ENCODE results near the gene LILRB3.
"Not testable (repeated sequence)": the region's sequence is repeated elsewhere in the genome, so short reads cannot be mapped to it uniquely, and the experiment has no call there.

The LILRB3 gene

DNA sequence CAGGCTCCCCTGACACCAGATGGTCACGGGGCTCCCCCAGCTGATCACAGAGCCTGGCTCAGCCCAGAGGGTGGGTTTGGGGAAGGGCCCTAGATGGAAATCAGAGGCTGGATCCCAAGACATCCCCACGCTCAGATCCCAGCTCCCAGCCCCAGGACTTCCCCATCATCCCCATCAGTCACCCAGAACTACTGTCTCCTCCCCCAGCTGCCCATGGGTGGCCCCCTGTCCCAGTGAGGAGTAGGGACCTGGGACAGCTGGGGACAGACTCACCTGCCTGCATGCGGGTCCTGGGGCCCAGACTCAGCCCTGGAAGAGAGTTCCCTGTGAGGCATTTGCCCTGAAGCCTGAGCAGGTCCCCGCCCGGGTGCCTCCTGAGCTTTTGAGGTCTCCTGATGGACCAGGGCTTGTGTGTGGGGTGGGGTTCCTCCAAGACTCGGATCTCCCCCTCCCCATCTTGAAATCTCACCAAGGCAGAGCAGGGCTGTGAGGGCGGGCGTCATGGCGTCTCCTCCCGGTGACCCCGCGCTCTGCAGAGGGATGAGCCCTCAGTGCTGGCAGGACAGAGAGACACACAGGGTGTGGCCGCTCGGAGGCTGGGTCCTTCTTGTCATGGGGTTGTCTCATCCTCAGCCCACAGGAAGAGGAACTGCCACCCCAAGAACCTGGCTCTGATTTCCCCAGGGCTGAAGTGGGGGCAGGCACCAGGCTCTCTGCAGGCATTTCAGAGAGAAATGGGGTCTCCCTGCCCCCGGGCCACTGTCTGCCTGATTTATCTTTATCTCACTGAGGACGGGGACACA lies at the start of gene LILRB3:
Gene LILRB3 (minus strand): TSS at position 534 of the 803 bp plus-strand sequence. CDS start 31 bp downstream, at position 503.
- DNase-seq = peak in 2 of 58 donors; percentile 6 to 12

DNA sequence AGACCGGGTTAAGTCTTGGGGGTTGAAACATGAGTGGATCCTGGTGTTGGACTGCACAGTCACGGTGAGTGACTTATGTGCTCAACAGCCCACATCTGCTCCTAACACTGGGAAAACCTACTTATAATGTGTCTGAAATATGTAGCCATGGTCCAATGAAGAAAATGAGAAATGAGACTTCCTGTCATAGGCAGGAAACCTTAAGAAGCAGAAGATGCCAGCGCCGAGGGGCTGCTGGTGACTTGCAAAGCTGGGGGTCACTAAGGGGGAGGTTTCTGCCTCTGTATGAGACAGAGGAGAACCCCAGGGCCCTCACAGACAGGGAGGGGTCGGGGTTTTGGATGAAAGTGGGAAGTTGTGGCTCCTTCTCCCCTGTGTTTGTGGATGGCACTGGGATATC lies 49.4 kb upstream of the LILRB3 start:
- not testable (repeated sequence) for DNase-seq

DNA sequence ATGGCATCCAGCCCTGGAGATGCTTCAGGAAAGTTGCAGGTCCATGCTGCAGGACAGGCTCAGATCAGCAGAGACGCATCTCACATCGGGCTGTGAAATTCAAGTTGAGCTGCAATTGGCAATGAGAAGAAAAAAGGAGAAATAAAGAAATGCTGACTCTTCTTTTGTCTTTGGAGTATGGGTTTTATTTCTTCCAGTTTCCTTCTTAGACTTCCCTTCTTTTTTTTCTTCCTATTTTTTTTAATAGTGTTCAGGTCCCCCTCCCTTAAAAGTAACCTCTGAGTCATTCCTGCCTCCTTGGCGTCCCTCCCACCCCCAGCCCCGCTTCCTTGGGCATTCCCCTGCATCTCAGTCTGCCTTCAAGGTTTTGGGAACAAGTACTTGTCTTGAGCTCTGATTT lies 48.8 kb upstream of the LILRB3 start:
- not testable (repeated sequence) for DNase-seq

DNA sequence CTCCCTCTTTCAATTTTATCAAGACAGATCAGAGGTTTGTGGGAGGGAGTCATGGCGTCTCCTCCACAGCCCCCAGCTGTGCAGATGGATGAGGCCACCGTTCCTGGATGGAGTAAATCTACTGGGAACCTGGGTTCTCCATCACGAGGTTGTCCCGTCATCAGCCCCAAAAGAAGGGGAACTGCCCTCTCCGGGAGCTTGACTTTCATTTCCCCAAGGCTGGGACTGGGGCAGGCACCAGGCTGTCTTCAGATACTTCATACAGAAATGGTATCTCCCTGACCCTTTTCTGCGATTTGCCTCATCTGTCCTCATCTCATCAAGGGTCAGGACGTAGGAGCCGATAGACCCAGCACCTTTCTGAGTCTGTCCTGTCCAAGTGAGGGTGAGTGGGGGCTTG lies 48.3 kb upstream of the LILRB3 start:
- peak in 13 of 58 donors; percentile 1 to 35 (median 9) for DNase-seq

DNA sequence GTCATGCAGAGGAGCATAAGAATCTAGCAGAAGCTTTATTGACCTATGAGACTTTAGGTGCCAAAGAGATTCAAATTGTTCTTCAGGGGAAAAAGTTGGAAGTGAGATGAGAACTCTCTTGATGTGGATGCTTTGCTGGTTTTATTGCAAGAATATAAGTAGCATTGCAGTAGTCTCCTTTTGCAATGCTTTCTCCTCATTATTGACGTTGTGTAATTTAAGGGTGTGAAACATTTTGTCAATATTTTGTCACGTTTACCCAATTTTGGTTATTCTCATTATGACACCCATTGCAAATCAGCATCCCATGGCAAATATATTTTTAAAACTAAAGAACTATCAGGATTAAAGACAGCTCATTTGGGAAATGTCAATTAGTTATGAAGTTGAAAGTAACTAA lies 46.1 kb upstream of the LILRB3 start:
- no peak for DNase-seq

DNA sequence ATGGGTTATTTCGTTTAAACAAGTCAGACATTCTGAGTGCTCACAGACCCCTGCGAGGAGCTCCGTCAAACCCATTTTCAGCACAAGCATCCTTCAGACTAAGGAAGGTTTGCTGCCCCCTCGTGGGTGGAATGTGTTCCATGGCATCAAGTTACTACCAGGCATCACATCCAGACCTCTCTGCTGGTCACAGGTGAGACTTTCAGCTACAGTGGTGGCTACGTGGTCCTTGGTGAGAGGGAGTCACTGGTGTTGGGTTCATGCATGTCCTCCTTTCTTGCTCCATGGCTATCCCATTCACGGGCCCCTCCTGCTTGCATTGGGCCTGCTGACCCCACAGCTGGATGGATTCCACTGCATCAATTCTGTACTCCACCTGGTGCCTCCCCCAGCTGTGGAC lies 43.3 kb upstream of the LILRB3 start:
- DNase-seq = peak in 28 of 58 donors; percentile 1 to 71 (median 14)

DNA sequence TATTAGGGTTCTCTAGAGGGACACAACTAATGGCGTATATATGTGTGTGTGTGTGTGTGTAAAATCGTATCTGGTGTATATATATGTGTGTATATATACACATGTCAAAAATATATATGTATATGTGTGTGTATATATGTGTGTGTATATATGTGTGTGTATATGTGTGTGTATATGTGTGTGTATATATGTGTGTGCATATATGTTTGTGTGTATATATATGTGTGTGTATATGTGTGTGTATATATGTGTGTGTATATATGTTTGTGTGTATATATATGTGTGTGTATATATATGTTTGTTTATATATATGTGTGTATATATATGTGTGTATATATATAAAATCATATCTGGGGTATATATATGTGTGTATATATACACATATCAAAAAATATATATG lies 39.7 kb upstream of the LILRB3 start:
- no peak for DNase-seq

DNA sequence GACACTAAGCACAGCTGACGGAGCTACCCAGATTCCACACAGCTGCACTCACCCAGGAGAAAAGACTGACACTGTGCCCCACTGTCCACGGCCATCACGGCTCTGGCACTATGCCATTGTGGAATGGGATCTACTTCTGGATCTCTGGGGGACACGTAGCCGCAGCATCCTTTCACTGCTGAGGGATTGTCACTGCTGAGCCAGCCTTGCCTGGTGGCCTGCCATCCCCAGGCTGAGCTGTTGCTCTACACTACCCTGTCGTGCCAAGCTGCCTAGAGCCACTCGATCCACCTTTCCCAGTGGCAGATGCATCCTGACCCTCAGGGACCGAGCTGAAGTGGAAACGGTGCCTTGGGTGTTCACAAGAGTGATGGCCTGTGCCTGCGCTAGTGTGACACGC lies 39.3 kb upstream of the LILRB3 start:
- DNase-seq = no peak

DNA sequence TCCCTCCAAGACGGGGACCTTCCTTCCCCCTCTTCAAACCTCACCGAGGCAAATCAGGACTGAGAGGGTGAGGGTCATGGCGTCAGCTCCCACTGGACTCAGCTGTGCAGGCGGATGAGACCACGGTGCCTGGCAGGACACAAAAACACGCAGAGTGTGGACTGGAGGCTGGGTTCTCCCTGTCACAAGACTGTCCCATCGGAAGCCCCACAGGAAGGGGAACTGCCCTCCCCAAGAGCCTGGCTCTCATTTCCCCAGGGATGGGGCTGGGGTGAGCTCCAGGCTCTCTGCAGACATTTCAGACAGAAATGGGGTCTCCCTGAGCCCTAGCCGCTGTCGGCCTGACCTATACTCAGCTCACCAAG lies 34.3 kb upstream of the LILRB3 start, which contains the start of gene LILRB5:
Gene LILRB5 (minus strand): TSS at position 158 of the 365 bp plus-strand sequence. CDS start 80 bp downstream, at position 78.
- no peak for DNase-seq

DNA sequence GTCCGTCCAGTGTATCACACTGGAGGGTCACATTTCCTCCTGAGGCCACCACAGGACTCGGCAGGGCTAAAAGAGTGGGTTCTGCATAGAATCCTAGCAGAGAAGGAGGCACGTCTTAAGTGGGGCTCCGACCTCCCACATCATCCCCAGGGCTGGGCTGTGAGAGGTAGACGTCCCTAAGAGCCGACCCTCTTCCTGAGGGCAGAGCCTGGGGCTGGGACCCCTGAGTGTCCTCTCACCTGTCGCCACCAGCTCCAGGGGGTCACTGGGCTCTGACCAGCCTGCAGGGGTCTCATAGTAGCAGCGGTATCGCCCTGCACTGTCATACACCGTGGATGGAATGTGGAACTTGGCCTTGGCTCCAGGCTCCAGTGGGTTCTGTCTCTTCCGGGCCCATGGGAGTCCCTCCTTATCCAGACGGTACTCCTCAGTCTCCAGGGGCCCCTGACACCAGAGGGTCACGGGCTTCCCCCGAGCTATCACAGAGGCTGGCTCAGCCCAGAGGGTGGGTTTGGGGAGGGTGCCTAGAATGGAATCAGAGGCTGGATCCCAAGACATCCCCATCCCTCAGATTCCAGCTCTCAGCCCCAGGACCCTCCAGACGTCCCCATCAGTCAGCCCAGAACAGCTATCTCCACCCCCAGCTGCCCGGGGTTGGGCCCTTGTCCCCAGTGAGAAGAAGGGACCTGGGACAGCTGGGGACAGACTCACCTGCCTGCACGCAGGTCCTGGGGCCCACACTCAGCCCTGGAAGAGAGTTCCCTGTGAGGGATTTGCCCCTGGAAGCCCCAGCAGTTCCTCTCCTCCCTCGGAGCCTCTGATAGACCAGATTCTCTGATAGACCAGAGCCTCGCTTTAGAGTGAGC lies 33.7 kb upstream of the LILRB3 start:
- DNase-seq = no peak

DNA sequence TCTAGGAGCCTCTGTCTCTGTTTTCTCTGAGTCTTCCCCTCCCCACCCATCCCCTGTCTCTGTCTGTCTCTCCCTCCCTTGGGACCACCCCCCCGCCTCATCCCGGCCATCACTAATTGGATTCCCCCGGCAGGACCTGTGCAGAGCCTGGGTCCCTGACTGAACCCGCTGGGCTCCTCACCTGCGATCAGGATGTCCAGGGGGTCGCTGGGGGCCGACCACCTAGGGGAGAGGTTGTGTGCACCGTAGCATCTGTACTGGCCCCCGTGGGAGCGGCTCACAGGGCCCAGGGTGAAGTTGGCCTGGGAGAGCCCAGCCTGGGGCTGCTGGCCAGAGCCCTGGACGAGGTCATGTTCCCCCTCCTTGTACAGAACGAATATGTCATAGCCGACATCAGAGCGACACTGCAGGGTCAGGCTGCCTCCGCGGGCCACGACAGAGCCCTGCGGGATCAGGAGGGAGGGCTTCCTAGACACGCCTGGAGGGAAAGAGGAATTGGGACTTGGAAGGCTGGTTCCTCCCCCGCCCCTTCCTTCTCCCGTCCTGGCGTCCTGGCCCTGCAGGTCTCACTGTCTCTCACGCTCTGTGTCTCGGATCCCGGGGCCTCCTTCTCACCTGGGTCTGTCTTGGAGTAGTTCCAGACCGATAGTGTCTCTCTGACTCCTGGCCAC lies 32.4 kb upstream of the LILRB3 start:
- no peak for DNase-seq

DNA sequence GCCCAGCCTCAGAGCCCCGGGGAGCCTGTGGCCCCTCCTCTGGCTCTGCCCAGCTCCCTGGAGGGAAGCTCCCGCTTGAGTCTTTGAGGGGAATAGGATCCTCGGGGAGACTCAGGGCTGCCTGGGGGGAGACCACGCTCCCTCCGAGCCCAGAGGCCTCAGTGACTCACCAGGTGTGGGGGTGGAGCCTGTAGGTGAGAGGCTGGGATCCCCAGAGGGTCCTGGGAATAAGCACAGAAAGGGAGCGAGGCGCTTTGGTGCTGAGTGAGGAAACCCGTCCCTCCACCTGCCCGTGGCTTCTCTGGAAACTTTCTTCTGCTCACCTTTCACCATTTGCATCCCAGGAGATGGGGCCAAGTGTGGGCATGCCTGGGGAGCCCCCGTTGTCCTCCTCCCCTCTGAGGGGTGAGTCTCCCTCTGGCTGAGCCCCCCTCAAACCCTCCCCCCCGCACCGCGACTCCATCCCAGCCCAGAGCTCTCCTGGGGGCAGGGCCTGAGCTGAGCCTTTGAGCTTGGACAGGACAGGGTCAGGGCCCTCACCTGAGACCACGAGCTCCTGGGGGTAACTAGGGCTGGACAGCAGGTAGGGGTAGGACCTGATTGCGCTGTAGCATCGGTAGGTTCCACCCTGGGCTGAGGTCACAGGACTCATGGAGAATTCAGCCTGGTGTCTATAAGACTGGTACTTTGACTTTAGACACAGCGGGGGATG lies 31.5 kb upstream of the LILRB3 start:
- DNase-seq = no peak

DNA sequence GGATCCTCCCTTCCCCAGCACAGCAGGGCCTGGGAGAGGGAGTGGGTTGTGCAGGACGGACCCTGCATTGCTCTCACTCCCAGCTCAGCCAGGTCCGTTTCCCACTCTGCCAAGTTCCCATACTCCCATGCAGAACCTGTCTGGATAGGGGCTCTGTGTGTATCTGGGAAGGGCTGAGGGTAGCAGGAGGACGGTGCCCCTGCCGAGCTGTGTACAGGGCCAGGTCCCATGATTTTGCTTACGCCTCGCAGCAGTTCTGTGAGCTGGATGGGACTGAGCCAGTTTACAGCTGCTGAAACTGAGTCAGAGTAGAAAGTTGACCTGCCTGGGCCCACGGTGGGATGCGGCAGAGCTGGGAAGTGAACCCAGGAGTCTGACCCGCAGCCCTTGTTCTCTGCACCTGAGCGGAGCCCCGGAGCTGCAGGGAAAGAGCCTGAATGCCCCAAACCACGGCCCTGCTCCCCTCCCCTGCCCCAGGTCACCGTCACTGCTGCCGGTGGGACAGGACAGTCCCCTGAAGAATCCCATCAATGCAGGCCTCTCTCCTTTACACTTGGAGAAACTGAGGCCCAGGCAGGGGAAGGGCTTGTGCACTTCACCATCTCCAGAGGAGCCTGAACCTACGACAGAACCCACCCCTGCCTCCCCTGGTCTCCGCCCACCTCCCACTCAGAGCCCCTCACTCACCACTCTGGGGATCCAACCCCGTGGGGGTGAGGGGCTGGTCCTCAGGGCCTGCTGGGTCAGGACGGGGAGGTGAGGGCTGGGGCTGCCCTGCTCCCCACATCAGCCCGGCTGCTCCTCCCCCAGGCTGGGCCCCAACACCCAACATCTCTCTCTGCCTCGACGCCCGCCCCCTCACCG lies 30.8 kb upstream of the LILRB3 start:
- DNase-seq = no peak

DNA sequence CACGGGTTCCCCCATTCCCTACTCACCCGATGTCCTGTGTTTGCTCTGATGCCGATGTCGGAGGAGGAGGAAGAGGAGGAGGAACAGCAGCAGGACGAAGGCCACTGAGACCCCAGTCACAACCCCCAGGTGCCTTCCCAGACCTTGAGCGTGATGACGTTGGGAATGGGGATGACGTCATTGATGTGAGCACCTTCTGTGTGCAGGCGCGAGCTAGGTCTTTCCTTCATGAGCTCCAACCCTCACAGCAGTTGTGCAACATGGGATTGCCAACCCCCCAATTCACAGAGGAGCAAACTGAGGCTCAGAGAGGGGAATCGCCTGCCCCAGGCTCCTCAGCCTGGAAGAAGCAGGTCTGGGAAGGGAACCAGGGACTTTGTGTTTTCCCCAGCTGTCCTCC lies 30.0 kb upstream of the LILRB3 start:
- DNase-seq = no peak

DNA sequence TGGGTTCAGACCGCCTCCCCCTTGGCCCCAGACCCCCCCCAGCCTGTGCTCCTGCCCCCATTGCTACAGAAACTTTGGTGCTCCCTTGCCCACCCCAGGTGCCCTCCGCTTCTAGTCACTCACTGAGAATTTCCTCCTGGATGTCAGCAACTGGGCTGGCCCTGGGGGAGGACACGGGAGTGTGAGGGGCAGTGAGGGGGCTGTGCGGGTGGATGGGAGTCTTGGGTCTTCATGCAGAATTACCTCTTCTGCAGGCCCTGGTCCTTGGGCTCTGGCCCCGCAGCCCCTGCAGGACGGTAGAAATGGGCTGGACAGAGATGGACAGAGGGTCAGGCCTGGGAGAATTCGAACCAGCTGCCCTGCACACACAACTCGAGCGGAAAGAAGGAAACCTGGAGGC lies 29.4 kb upstream of the LILRB3 start:
- DNase-seq = no peak

DNA sequence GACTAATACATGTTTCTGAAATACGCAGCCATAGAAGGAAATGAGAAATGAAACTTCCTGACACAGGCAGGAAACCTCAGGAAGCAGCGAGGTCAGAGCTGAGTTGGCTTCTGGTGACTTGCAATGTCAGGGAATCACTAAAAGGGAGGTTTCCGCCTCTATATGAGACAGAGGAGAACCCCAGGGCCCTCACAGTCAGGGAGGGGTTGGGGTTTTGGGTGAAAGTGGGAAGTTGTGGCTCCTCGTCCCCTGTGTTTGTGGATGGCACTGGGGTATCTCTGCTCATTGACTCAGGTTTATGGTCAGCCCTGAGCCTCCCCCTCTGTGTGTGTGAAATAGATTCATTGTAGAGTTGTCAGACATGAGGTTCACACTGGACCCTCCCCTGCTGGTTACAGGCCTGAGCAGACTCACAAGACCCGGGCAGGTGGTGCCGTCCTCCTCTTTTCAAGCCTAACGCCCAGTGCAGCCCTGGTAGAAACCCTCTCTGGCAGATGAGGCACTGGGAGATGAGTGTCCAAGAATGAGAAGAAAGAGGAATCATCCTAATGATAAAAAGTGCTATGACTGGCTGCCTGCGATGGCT lies 25.3 kb upstream of the LILRB3 start:
- peak in 15 of 58 donors; percentile 3 to 50 (median 20) for DNase-seq

DNA sequence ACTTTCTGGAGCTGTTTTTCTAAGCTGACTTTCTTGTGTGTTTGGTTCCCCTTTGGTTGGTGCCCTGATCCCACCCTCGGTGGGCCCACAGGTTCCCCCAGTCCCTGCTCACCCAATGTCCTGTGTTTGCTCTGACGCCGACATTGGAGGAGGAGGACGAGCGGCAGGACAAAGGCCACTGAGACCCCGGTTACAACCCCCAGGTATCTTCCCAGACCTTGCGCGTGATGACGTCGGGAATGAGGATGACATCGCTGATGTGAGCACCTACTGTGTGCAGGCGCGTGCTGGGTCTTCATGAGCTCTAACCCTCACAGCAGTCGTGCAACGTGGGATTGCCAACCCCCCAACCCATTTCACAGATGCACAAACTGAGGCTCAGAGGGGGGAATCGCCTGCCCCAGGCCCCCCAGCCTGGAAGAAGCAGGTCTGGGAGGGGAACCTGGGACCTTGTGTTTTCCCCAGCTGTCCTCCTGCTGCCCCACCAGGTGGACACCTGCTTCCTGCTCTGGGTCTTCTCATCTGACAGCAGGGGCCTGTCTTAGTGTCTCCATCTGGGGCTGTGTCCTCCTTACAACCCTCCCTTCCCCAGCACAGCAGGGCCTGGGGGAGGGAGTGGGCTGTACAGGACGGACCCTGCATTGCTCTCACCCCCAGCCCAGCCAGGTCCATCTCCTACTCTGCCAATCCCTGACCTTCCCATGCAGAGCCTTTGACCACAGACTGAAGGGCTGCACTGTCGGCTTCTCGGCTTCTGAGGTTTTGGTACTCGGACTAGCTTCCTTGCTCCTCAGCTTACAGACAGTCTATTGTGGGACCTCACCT lies 24.5 kb upstream of the LILRB3 start:
- no peak for DNase-seq

DNA sequence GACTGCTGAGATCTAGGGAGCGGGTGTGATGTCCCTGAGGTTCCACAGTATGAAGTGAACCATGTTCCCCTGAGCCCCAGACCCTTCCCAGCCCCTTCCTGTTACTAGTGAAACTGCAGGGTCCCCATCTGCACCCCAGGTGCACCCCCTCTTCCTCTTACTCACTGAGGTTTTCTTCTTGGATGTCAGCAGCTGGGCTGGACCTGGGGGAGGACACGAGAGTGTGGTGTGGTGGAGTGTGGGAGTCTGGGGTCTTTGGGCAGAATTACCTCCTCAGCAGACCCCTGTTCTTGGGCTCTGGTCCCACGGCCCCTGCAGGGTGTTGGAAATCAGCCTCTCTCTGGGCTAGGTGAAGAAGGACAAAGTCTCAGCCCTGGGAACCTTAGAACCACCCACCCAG lies 23.1 kb upstream of the LILRB3 start:
- no peak for DNase-seq

DNA sequence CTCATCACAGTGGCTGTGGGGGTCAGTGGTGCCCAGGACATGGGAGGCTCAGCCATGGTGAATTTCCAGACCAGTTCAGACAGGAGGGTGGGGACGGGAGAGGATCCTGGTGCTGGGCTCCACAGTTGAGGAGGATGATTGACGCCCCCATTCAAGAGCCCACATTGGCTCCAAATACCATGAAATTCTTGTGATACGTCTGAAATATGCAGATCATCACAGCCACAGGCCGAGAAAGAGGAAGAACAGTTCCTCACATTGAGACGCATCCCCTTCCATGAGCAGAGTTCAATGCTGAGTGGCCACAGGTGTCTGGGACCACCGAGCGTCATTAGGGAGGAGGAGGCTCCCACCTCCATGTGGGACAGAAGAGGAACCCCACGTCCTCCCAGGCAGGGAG lies 21.0 kb upstream of the LILRB3 start:
- DNase-seq = not testable (repeated sequence)
